Endodermal cell (in vitro differentiated cells): Measurements from ENCODE around the gene EFCAB6. TPM values are rescaled to one million over a fixed set of nuclear protein-coding genes. Genes with fewer than 3 reads are reported as not detected.
A peak's percentile ranks its signal among the peaks of the same experiment; 100 is the strongest.

Source experiments
- DNase-seq: peaks from one replicate; pipeline ENCODE4 v3.0.0-alpha.2; 2017
- H3K27ac ChIP-seq: 2 replicates; pipeline ENCODE4 v1.5.1; 2013; ENCODE audit warnings: mild to moderate bottlenecking, low read depth, low read length, moderate library complexity
- H3K27me3 ChIP-seq: 2 replicates; pipeline ENCODE4 v1.6.1; 2013; ENCODE audit warnings: mild to moderate bottlenecking, low read length, moderate library complexity; ENCODE audit not compliant: insufficient read depth, control insufficient read depth, poor library complexity, severe bottlenecking
- H3K36me3 ChIP-seq: 2 replicates; pipeline ENCODE4 v1.7.0; 2013; ENCODE audit warnings: mild to moderate bottlenecking, low read length, moderate library complexity; ENCODE audit not compliant: control insufficient read depth, insufficient read depth
- H3K4me1 ChIP-seq: one replicate; pipeline ENCODE4 v1.7.0; 2013; ENCODE audit warnings: low read length; ENCODE audit not compliant: control insufficient read depth, insufficient read depth
- H3K4me3 ChIP-seq: 2 replicates; pipeline ENCODE4 v1.5.1; 2013; ENCODE audit warnings: mild to moderate bottlenecking, low read length, moderate library complexity
- H3K9ac ChIP-seq: 2 replicates; pipeline ENCODE4 v1.6.1; 2013; ENCODE audit warnings: mild to moderate bottlenecking, low read length, moderate library complexity; ENCODE audit not compliant: poor library complexity, severe bottlenecking; ENCODE audit errors: extremely low read depth
- H3K9me3 ChIP-seq: 2 replicates; pipeline ENCODE4 v1.6.1; 2013; ENCODE audit warnings: mild to moderate bottlenecking, low read length, moderate library complexity; ENCODE audit not compliant: control insufficient read depth
- H3K27ac Mint-ChIP-seq: 2 replicates; pipeline ENCODE4 v1.8.0; 2020; ENCODE audit warnings: mixed read lengths
- H3K27me3 Mint-ChIP-seq: 2 replicates; pipeline ENCODE4 v1.8.0; 2021; ENCODE audit warnings: mild to moderate bottlenecking, mixed read lengths; ENCODE audit not compliant: insufficient read depth
- H3K36me3 Mint-ChIP-seq: 2 replicates; pipeline ENCODE4 v1.8.0; 2020; ENCODE audit warnings: low read depth, mixed read lengths
- H3K4me1 Mint-ChIP-seq: 2 replicates; pipeline ENCODE4 v1.8.0; 2020; ENCODE audit warnings: mixed read lengths
- H3K4me3 Mint-ChIP-seq: 2 replicates; pipeline ENCODE4 v1.8.0; 2020; ENCODE audit warnings: mild to moderate bottlenecking, moderate library complexity, mixed read lengths
- H3K9me3 Mint-ChIP-seq: 2 replicates; pipeline ENCODE4 v1.8.0; 2020; ENCODE audit warnings: mild to moderate bottlenecking, mixed read lengths
- CTCF ChIP-seq: fragments of 200-600 bp; sonication (generic); conservative IDR thresholded peaks from 2 replicates; pipeline ENCODE4 v1.5.0; 2021; ENCODE audit warnings: antibody characterized with exemption, mild to moderate bottlenecking
- WGBS, 2 experiments: methylation state at CpG; one replicate each; pipeline versions ENCODE4 v1.1.5 to v1.1.7; 2013; ENCODE audit warnings: missing lambda C conversion rate in 2 of 2, mixed read lengths in 1 of 2; ENCODE audit not compliant: insufficient coverage in 1 of 2, insufficient read length in 1 of 2; 5-methylcytosine and 5-hydroxymethylcytosine counted together
- total RNA-seq, 2 donors: library from RNA; stranded (reverse); fragmentation: NEBNext Ultra II Directional in 1 of 2; extraction: Animal tissue kit (Norgen Biotek cat#: 25700) in 1 of 2; gene quantifications; 2 replicates in 1 of 2; 3 replicates in 1 of 2; pipeline ENCODE4 v1.2.1, GENCODE V29; 2021

The EFCAB6 gene
- total RNA-seq, 2 donors from 2014 or later = 1.8 to 2.0 TPM

GRCh38 chr22:43567691-43568324 lies 244.3 kb downstream of the EFCAB6 start:
- WGBS, 2 experiments = 89 to 96% methylated on average over 4 to 8 of the region's 8 CpGs
- Histone ChIP-seq H3K4me1 (peaks cover 4% of the 10 kb centered on the region), H3K27ac (no peak overlapping the region), H3K9me3 (no peaks in the 10 kb centered on the region), H3K9ac (no peak overlapping the region), H3K4me3 (no peak overlapping the region), H3K36me3 (no peaks in the 10 kb centered on the region), H3K27me3 (no peaks in the 10 kb centered on the region)
- DNase-seq = no peak
- H3K9me3 Mint-ChIP-seq = no peaks in the 10 kb centered on the region
- no peaks in the 10 kb centered on the region for H3K36me3 Mint-ChIP-seq
- no peaks in the 10 kb centered on the region for H3K27me3 Mint-ChIP-seq
- peaks cover 19% of the 10 kb centered on the region for H3K4me1 Mint-ChIP-seq
- no peak overlapping the region for H3K27ac Mint-ChIP-seq
- H3K4me3 Mint-ChIP-seq = no peak overlapping the region
- TF ChIP-seq CTCF = no peak

- Histone ChIP-seq H3K9ac (no peak overlapping the region), H3K27me3 (no peaks in the 10 kb centered on the region), H3K4me3 (no peak overlapping the region), H3K9me3 (no peaks in the 10 kb centered on the region), H3K36me3 (no peaks in the 10 kb centered on the region), H3K4me1 (peaks cover 4% of the 10 kb centered on the region), H3K27ac (no peak overlapping the region)
- 90 to 93% methylated on average over 5 to 9 of the region's 9 CpGs for WGBS, 2 experiments
- DNase-seq = no peak
- Mint-ChIP-seq H3K36me3 (no peaks in the 10 kb centered on the region), H3K27me3 (no peaks in the 10 kb centered on the region), H3K27ac (no peak overlapping the region), H3K9me3 (no peaks in the 10 kb centered on the region), H3K4me3 (no peak overlapping the region), H3K4me1 (peaks cover 21% of the 10 kb centered on the region)
- peak; percentile 49 for TF ChIP-seq CTCF
Observed at GRCh38 chr22:43566561-43567332, 245.4 kb downstream of the EFCAB6 start.

GRCh38 chr22:43566021-43566420 lies 246.1 kb downstream of the EFCAB6 start:
- Mint-ChIP-seq H3K9me3 (no peaks in the 10 kb centered on the region), H3K36me3 (no peaks in the 10 kb centered on the region), H3K27me3 (no peaks in the 10 kb centered on the region), H3K4me1 (peaks cover 17% of the 10 kb centered on the region), H3K4me3 (no peak overlapping the region), H3K27ac (no peak overlapping the region)
- no peak overlapping the region for H3K27ac ChIP-seq
- no peaks in the 10 kb centered on the region for H3K36me3 ChIP-seq
- WGBS, 2 experiments = 87 to 95% methylated on average over 9 of the region's 9 CpGs
- peaks cover 4% of the 10 kb centered on the region for H3K4me1 ChIP-seq
- H3K27me3 ChIP-seq = no peaks in the 10 kb centered on the region
- H3K4me3 ChIP-seq = no peak overlapping the region
- TF ChIP-seq CTCF = no peak
- no peak for DNase-seq
- H3K9ac ChIP-seq = no peak overlapping the region
- H3K9me3 ChIP-seq = no peaks in the 10 kb centered on the region
